Measurements from ENCODE around the gene SBF1. TPM values are rescaled to one million over a fixed set of nuclear protein-coding genes. Genes with fewer than 3 reads are reported as not detected.
A peak's percentile ranks its signal among the peaks of the same experiment; 100 is the strongest.

Gene SBF1
- total RNA-seq, 1 donor from 2014 or later: 123 TPM

GRCh38 chr22:50517495-50518260 is 42.8 kb upstream of the SBF1 start:
- Histone ChIP-seq H3K27me3 (ENCODE audit: control insufficient read depth, insufficient read depth, low read length) (no peaks in the 10 kb centered on the region), H3K4me3 (ENCODE audit: low read depth, low read length) (no peak overlapping the region), H3K36me3 (ENCODE audit: control insufficient read depth, insufficient read depth, low read length) (peaks cover 15% of the 10 kb centered on the region)
- DNase-seq (ENCODE audit: low read depth) (no peak), FAIRE-seq (no peak)
- no peak for TF ChIP-seq CTCF (IDR thresholded peaks at IDR 0.05; ENCODE audit: insufficient read depth, low read length, severe bottlenecking)

- no peak for DNase-seq (ENCODE audit: low read depth)
- Histone ChIP-seq H3K36me3 (ENCODE audit: control insufficient read depth, insufficient read depth, low read length) (peaks cover 14% of the 10 kb centered on the region), H3K4me3 (ENCODE audit: low read depth, low read length) (no peak overlapping the region), H3K27me3 (ENCODE audit: control insufficient read depth, insufficient read depth, low read length) (no peaks in the 10 kb centered on the region)
- no peak for TF ChIP-seq CTCF (IDR thresholded peaks at IDR 0.05; ENCODE audit: insufficient read depth, low read length, severe bottlenecking)
- FAIRE-seq: no peak
These were observed 42.1 kb upstream of the SBF1 start for GRCh38 chr22:50516891-50517290.

DNA sequence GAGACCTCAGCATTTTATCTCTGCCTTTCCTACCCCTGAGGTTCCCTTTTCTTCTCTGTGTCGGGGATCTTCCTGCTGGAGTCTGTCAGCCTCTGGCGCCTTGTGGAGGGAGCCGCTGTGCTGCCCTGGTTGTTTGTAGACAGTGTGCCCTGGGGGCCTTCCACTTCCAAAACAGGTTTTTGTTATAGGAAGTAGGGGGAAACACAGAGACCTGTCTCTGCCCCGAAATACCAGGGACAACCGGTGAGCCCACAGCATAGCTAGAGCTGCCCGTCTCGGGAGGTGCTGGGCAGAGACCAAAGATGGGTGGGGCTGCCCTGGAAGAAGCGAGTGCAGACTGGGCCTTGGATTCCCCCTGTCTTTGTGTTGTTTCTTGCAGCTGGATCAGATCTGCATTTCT is 41.2 kb upstream of the SBF1 start:
- H3K4me3 ChIP-seq (ENCODE audit: low read depth, low read length): no peak overlapping the region
- H3K36me3 ChIP-seq (ENCODE audit: control insufficient read depth, insufficient read depth, low read length): peaks cover 13% of the 10 kb centered on the region
- no peak for DNase-seq (ENCODE audit: low read depth)
- H3K27me3 ChIP-seq (ENCODE audit: control insufficient read depth, insufficient read depth, low read length): no peaks in the 10 kb centered on the region
- no peak for TF ChIP-seq CTCF (IDR thresholded peaks at IDR 0.05; ENCODE audit: insufficient read depth, low read length, severe bottlenecking)
- FAIRE-seq: no peak

GRCh38 chr22:50513175-50513574 is 38.3 kb upstream of the SBF1 start:
- TF ChIP-seq CTCF (IDR thresholded peaks at IDR 0.05; ENCODE audit: insufficient read depth, low read length, severe bottlenecking): no peak
- no peak overlapping the region for H3K4me3 ChIP-seq (ENCODE audit: low read depth, low read length)
- H3K27me3 ChIP-seq (ENCODE audit: control insufficient read depth, insufficient read depth, low read length): no peaks in the 10 kb centered on the region
- FAIRE-seq: no peak
- H3K36me3 ChIP-seq (ENCODE audit: control insufficient read depth, insufficient read depth, low read length): peaks cover 10% of the 10 kb centered on the region
- DNase-seq (ENCODE audit: low read depth): no peak

GRCh38 chr22:50508897-50509296 is 34.1 kb upstream of the SBF1 start:
- peak overlapping the region; percentile 89 for H3K4me3 ChIP-seq (ENCODE audit: low read depth, low read length)
- no peak for TF ChIP-seq CTCF (IDR thresholded peaks at IDR 0.05; ENCODE audit: insufficient read depth, low read length, severe bottlenecking)
- no peak for FAIRE-seq
- DNase-seq (ENCODE audit: low read depth): no peak
- H3K27me3 ChIP-seq (ENCODE audit: control insufficient read depth, insufficient read depth, low read length): no peaks in the 10 kb centered on the region
- peaks cover 10% of the 10 kb centered on the region for H3K36me3 ChIP-seq (ENCODE audit: control insufficient read depth, insufficient read depth, low read length)
